H9 (cell line): ENCODE data around the gene FMC1. TPM values are rescaled to one million over a fixed set of nuclear protein-coding genes. Genes with fewer than 3 reads are reported as not detected.

ENCODE experiments used
- DNase-seq: peaks from one replicate; pipeline ENCODE4 v3.0.0-alpha.2; 2017
- H2AFZ ChIP-seq: one replicate; pipeline ENCODE4 v1.6.1; 2013; ENCODE audit warnings: mild to moderate bottlenecking, low read length, control low read depth, moderate library complexity
- H2AK5ac ChIP-seq: 2 replicates; pipeline ENCODE4 v1.6.1; 2013; ENCODE audit warnings: low read length, control low read depth, mixed read lengths; ENCODE audit not compliant: insufficient read length
- H2BK120ac ChIP-seq: one replicate; pipeline ENCODE4 v1.6.1; 2013; ENCODE audit warnings: low read depth, mild to moderate bottlenecking, low read length, control low read depth, inconsistent platforms; ENCODE audit not compliant: poor library complexity, severe bottlenecking
- H2BK12ac ChIP-seq: 2 replicates; pipeline ENCODE4 v1.6.1; 2013; ENCODE audit warnings: low read length, control low read depth, mixed read lengths, low read depth; ENCODE audit not compliant: insufficient read length
- H2BK15ac ChIP-seq: 2 replicates; pipeline ENCODE4 v1.6.1; 2013; ENCODE audit warnings: low read depth, low read length, control low read depth
- H2BK20ac ChIP-seq: one replicate; pipeline ENCODE4 v1.6.1; 2013; ENCODE audit warnings: low read depth, mild to moderate bottlenecking, low read length, control low read depth, inconsistent platforms; ENCODE audit not compliant: poor library complexity, severe bottlenecking
- H2BK5ac ChIP-seq: 2 replicates; pipeline ENCODE4 v1.6.1; 2013; ENCODE audit warnings: low read length, control low read depth, mixed read lengths; ENCODE audit not compliant: insufficient read length
- H3K14ac ChIP-seq: 2 replicates; pipeline ENCODE4 v1.6.1; 2013; ENCODE audit warnings: low read length, control low read depth; ENCODE audit not compliant: insufficient read depth
- H3K18ac ChIP-seq: 2 replicates; pipeline ENCODE4 v1.6.1; 2013; ENCODE audit warnings: low read depth, mild to moderate bottlenecking, mixed read lengths, low read length, control low read depth; ENCODE audit not compliant: insufficient read length
- H3K23ac ChIP-seq: 2 replicates; pipeline ENCODE4 v1.6.1; 2013; ENCODE audit warnings: low read length, control low read depth, mixed read lengths, low read depth; ENCODE audit not compliant: insufficient read length
- H3K23me2 ChIP-seq: 2 replicates; pipeline ENCODE4 v1.6.1; 2013; ENCODE audit warnings: low read depth, mild to moderate bottlenecking, mixed read lengths, low read length, control low read depth; ENCODE audit not compliant: insufficient read length, poor library complexity, severe bottlenecking
- H3K27ac ChIP-seq: 2 replicates; pipeline ENCODE4 v1.5.1; 2013; ENCODE audit warnings: low read length, control low read depth, mixed read lengths, low read depth; ENCODE audit not compliant: insufficient read length
- H3K27me3 ChIP-seq: 2 replicates; pipeline ENCODE4 v1.6.1; 2013; ENCODE audit warnings: low read length, control low read depth, inconsistent platforms; ENCODE audit not compliant: insufficient read depth
- H3K4ac ChIP-seq: 2 replicates; pipeline ENCODE4 v1.6.1; 2013; ENCODE audit warnings: low read depth, mild to moderate bottlenecking, control low read depth, inconsistent platforms, low read length, moderate library complexity
- H3K4me1 ChIP-seq: 2 replicates; pipeline ENCODE4 v1.6.1; 2013; ENCODE audit warnings: low read length, control low read depth, inconsistent platforms; ENCODE audit not compliant: insufficient read depth
- H3K4me2 ChIP-seq: 2 replicates; pipeline ENCODE4 v1.6.1; 2013; ENCODE audit warnings: low read length, control low read depth, mixed read lengths; ENCODE audit not compliant: insufficient read length, insufficient read depth
- H3K56ac ChIP-seq: 2 replicates; pipeline ENCODE4 v1.6.1; 2013; ENCODE audit warnings: low read depth, mild to moderate bottlenecking, mixed read lengths, low read length, control low read depth; ENCODE audit not compliant: insufficient read length
- H3K79me1 ChIP-seq: 2 replicates; pipeline ENCODE4 v1.6.1; 2013; ENCODE audit warnings: low read depth, mild to moderate bottlenecking, moderate library complexity, low read length, control low read depth, inconsistent platforms; ENCODE audit not compliant: insufficient read depth, poor library complexity, severe bottlenecking
- H3K79me2 ChIP-seq: 2 replicates; pipeline ENCODE4 v1.6.1; 2013; ENCODE audit warnings: low read length, control low read depth, inconsistent platforms; ENCODE audit not compliant: insufficient read depth
- H3K9ac ChIP-seq: 2 replicates; pipeline ENCODE4 v1.6.1; 2013; ENCODE audit warnings: low read length, control low read depth, mixed read lengths; ENCODE audit not compliant: insufficient read length; ENCODE audit errors: extremely low read depth
- H3K9me3 ChIP-seq: one replicate; pipeline ENCODE4 v1.6.1; 2013; ENCODE audit warnings: low read depth, low read length, inconsistent platforms; ENCODE audit not compliant: control insufficient read depth
- H3T11ph ChIP-seq: one replicate; pipeline ENCODE4 v1.6.1; 2013; ENCODE audit warnings: mild to moderate bottlenecking, low read length, control low read depth, inconsistent platforms
- H4K20me1 ChIP-seq: one replicate; pipeline ENCODE4 v1.6.1; 2013; ENCODE audit not compliant: control insufficient read depth, insufficient read length, insufficient read depth
- H4K5ac ChIP-seq: 2 replicates; pipeline ENCODE4 v1.6.1; 2013; ENCODE audit warnings: low read depth, mild to moderate bottlenecking, mixed read lengths, low read length, control low read depth; ENCODE audit not compliant: insufficient read length
- H4K8ac ChIP-seq: replicated peaks from 2 replicates; pipeline ENCODE4 v1.6.1; 2013; ENCODE audit warnings: low read length, control low read depth, mixed read lengths, low read depth; ENCODE audit not compliant: insufficient read length
- H4K91ac ChIP-seq: 2 replicates; pipeline ENCODE4 v1.6.1; 2013; ENCODE audit warnings: low read depth, mild to moderate bottlenecking, moderate library complexity, mixed read lengths, low read length, control low read depth; ENCODE audit not compliant: insufficient read length
- H3K27ac Mint-ChIP-seq, 3 experiments: 2 replicates in 2 of 3; 3 replicates in 1 of 3; pipeline ENCODE4 v1.8.0; 2020 to 2021; ENCODE audit warnings: mixed read lengths in 3 of 3, mild to moderate bottlenecking in 1 of 3, moderate library complexity in 1 of 3
- H3K27me3 Mint-ChIP-seq: 2 replicates; pipeline ENCODE4 v1.8.0; 2021; ENCODE audit warnings: low read depth, mild to moderate bottlenecking, moderate library complexity, mixed read lengths
- H3K36me3 Mint-ChIP-seq, 3 experiments: 2 replicates in 2 of 3; 3 replicates in 1 of 3; pipeline ENCODE4 v1.8.0; 2020 to 2021; ENCODE audit warnings: low read depth in 3 of 3, mixed read lengths in 3 of 3; ENCODE audit not compliant: insufficient read depth in 1 of 3
- H3K4me1 Mint-ChIP-seq, 2 experiments: 2 replicates each; pipeline ENCODE4 v1.8.0; 2020; ENCODE audit warnings: mixed read lengths in 2 of 2
- H3K4me3 Mint-ChIP-seq, 2 experiments: 2 replicates in 1 of 2; 3 replicates in 1 of 2; pipeline ENCODE4 v1.8.0; 2020 to 2021; ENCODE audit warnings: mild to moderate bottlenecking in 2 of 2, mixed read lengths in 2 of 2, moderate library complexity in 1 of 2
- H3K9me3 Mint-ChIP-seq, 2 experiments: 2 replicates in 1 of 2; 3 replicates in 1 of 2; pipeline ENCODE4 v1.8.0; 2020; ENCODE audit warnings: mild to moderate bottlenecking in 2 of 2, mixed read lengths in 2 of 2, moderate library complexity in 1 of 2
- WGBS: extraction: QIAGEN DNeasy Blood & Tissue Kit; methylation state at CpG from one replicate; pipeline ENCODE4 v1.1.7; 2013; ENCODE audit warnings: missing lambda C conversion rate, low lambda C conversion rate, mixed read lengths; ENCODE audit not compliant: insufficient read length; ENCODE audit errors: extremely low coverage; 5-methylcytosine and 5-hydroxymethylcytosine counted together
- total RNA-seq: library from RNA; stranded (reverse); gene quantifications from 2 replicates; pipeline ENCODE4 v1.2.1, GENCODE V29; 2021
- TF ChIP-seq, protein P1 (sequence below): fragments of 200-600 bp; sonication (generic); conservative IDR thresholded peaks from 3 replicates; pipeline ENCODE4 v1.8.0; 2021; ENCODE audit warnings: antibody characterized with exemption, mild to moderate bottlenecking

FMC1 gene
- total RNA-seq, 1 experiment from 2014 or later = 10.9 TPM

DNA sequence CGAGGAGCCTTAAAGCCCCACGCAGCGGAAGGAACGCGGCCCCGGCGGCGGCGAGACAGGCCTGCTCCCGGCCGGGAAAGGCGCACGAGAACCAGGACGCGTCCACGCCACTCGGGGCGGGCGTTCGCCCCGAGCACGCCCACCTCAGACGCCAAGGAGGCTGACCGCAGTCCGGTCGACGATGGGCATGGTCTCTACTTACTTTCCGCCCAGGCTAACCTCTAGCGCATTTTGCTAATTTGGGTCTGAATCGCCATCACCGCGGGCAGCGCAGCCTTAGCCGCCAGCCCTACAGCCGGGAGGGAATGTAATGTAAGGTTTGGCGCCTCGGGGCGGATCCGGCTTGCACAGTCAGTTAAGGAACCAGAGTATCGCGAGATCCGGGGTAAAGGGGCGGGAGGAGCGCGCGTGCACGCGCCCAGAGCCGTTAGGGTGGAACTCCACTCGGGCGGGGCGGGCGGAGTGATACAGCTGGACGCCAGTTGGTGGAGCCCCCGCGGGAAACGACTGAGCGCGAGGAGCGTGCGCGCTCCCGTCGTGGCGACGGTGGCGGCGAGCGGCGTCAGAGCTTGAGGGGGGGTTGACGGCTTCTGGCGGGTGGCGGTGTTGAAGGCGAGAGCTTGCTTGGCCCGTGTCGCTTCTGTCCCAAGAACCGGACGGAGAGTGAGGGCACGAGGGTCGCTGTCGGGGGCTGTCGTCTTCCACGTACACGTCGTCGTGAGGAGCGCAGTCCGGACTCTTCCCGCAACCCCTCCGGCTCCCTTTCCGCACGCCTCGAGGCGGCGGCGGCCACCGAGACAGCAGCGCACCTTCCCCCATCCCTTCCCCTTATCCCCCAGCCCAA lies 18.5 kb downstream of the FMC1 start, which contains the start of gene LUC7L2:
LUC7L2 (plus strand) TSS at position 529 of the 844 bp plus-strand sequence. CDS start 368 bp downstream, outside the sequence.
- peaks cover 3 to 14% (median 9%) of the 10 kb centered on the region in 3 experiments; a peak in 6 of 7 replicates for H3K36me3 Mint-ChIP-seq
- DNase-seq = peak; percentile 99
- H3K27me3 Mint-ChIP-seq = no peaks in the 10 kb centered on the region
- Histone ChIP-seq H3K9me3 (no peaks in the 10 kb centered on the region), H3K27me3 (no peaks in the 10 kb centered on the region), H4K8ac (no peak within 1 kb of the TSS), H3K18ac (peak within 1 kb of the TSS; percentile 94), H3K23me2 (peaks cover 6% of the 10 kb centered on the region), H2BK20ac (no peak within 1 kb of the TSS), H3K56ac (no peak within 1 kb of the TSS), H2BK5ac (peak within 1 kb of the TSS; percentile 1), H3K14ac (peak within 1 kb of the TSS; percentile 95), H3K4ac (peak within 1 kb of the TSS; percentile 74), H3K79me2 (peaks cover 23% of the 10 kb centered on the region; the same call in 1 of the 2 replicates), H3K4me1 (no peaks in the 10 kb centered on the region; the same call in 1 of the 2 replicates), H3T11ph (peak within 1 kb of the TSS; percentile 79), H4K91ac (no peak within 1 kb of the TSS), H2BK12ac (no peak within 1 kb of the TSS), H2BK15ac (no peak within 1 kb of the TSS), H2BK120ac (peak within 1 kb of the TSS; percentile 83), H4K20me1 (no peaks in the 10 kb centered on the region), H3K23ac (no peak within 1 kb of the TSS), H3K4me2 (peak within 1 kb of the TSS; percentile 80), H2AFZ (no peak within 1 kb of the TSS), H4K5ac (peak within 1 kb of the TSS; percentile 45), H3K79me1 (no peaks in the 10 kb centered on the region), H3K27ac (peak within 1 kb of the TSS; percentile 99), H3K9ac (peak within 1 kb of the TSS; percentile 96), H2AK5ac (no peak within 1 kb of the TSS)
- H3K9me3 Mint-ChIP-seq = no peaks in the 10 kb centered on the region; a peak in 1 of 5 replicates
- peaks cover 24 to 36% of the 10 kb centered on the region in 2 experiments for H3K4me1 Mint-ChIP-seq
- peak within 1 kb of the TSS; percentile 99 to 100 (median 100) for H3K27ac Mint-ChIP-seq
- peak within 1 kb of the TSS; percentile 87 to 96 for H3K4me3 Mint-ChIP-seq
- WGBS = no CpG with 5 or more reads among the region's 98 CpGs
- TF ChIP-seq, protein P1, sequence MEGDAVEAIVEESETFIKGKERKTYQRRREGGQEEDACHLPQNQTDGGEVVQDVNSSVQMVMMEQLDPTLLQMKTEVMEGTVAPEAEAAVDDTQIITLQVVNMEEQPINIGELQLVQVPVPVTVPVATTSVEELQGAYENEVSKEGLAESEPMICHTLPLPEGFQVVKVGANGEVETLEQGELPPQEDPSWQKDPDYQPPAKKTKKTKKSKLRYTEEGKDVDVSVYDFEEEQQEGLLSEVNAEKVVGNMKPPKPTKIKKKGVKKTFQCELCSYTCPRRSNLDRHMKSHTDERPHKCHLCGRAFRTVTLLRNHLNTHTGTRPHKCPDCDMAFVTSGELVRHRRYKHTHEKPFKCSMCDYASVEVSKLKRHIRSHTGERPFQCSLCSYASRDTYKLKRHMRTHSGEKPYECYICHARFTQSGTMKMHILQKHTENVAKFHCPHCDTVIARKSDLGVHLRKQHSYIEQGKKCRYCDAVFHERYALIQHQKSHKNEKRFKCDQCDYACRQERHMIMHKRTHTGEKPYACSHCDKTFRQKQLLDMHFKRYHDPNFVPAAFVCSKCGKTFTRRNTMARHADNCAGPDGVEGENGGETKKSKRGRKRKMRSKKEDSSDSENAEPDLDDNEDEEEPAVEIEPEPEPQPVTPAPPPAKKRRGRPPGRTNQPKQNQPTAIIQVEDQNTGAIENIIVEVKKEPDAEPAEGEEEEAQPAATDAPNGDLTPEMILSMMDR = no peak
